ENCODE measurements around the gene DPYD. TPM values are rescaled to one million over a fixed set of nuclear protein-coding genes. Genes with fewer than 3 reads are reported as not detected.

Gene DPYD
- total and polyA plus RNA-seq, 10 of the 15 experiments (the other 5 are each of a cell fraction or from before 2014, with no cell fraction given), result 5.7 to 23.8 (median 10.2) TPM

DNA sequence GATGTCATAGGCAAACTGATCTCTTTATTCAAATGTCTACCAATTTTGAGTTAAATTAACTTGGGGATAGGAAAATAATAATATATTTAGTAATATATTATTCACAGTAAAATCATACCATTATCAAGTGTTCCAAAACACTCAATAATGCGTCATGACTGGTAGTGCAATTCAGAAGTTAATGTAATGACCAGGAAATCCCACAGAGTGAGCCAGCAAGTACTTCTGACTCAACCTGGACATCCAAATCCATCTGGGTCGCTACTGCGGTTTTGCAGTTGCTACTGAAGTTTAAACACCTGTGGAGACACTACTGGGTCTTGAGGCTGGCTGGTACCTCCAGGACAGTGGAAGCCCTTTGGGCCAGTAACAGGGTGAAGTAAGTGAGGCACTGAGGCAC, 44.8 kb downstream of the DPYD start:
- ChIA-PET SMC1A (ENCODE audit: uncharacterized antibody, unreplicated experiment) (interaction anchor here (0.9 kb wide), 1 partner anchor 15 kb away, joined by 3 read pairs; no protein-coding TSS in a partner anchor), CTCF (interaction anchor here (0.7 kb wide), 1 partner anchor 782 kb away, joined by 3 read pairs; no protein-coding TSS in a partner anchor), POLR2A (no interaction called here), RAD21 (ENCODE audit: unreplicated experiment) (no interaction called here)
- Histone ChIP-seq H3K9ac (ENCODE audit: control insufficient read depth, insufficient read depth, low read length) (no peak overlapping the region), H3K27ac (ENCODE audit: control insufficient read depth, insufficient read depth) (no peak overlapping the region), H3K9me3 (replicated peaks; ENCODE audit: control insufficient read depth, insufficient read depth, low read length) (no peaks in the 10 kb centered on the region), H3K27me3 (replicated peaks in 1 of 2; ENCODE audit: control insufficient read depth in 2 of 2, insufficient read depth in 2 of 2, low read length in 1 of 2) (no peaks in the 10 kb centered on the region), H4K20me1 (ENCODE audit: control insufficient read depth, insufficient read depth) (no peaks in the 10 kb centered on the region), H3K36me3 (ENCODE audit: control insufficient read depth in 2 of 2, insufficient read depth in 2 of 2, low read length in 1 of 2) (no peaks in the 10 kb centered on the region; a peak in 1 of 4 replicates), H2AFZ (ENCODE audit: control insufficient read depth, low read depth, low read length) (no peak overlapping the region), H3K4me2 (ENCODE audit: control insufficient read depth, insufficient read depth) (no peak overlapping the region), H3K79me2 (ENCODE audit: control insufficient read depth, insufficient read depth, low read length) (no peaks in the 10 kb centered on the region), H3K4me1 (ENCODE audit: control insufficient read depth, insufficient read depth, low read length) (no peaks in the 10 kb centered on the region), H3K4me3 (no peak overlapping the region)
- BruUV-seq (replicated peaks), result no TSS peak
- FAIRE-seq (no peak), DNase-seq (ENCODE audit: low read depth, low spot score) (no peak), ATAC-seq (no peak)
- TF ChIP-seq CBX3 (IDR thresholded peaks at IDR 0.05; ENCODE audit: borderline replicate concordance, low read depth) (no peak), CREM (IDR thresholded peaks at IDR 0.05; ENCODE audit: low read depth) (no peak), KDM1A (IDR thresholded peaks at IDR 0.05; ENCODE audit: borderline replicate concordance) (no peak), BRCA1 (IDR thresholded peaks at IDR 0.05; ENCODE audit: low read depth, low read length) (no peak), RFX5 (IDR thresholded peaks at IDR 0.05; ENCODE audit: low read depth, low read length) (no peak), STAT3 (IDR thresholded peaks at IDR 0.05; ENCODE audit: low read depth, low read length) (no peak), SMC3 (IDR thresholded peaks at IDR 0.05; ENCODE audit: borderline replicate concordance, low read length) (no peak), CEBPB (IDR thresholded peaks at IDR 0.05; ENCODE audit: borderline replicate concordance in 1 of 2, low read depth in 2 of 2, low read length in 2 of 2) (no peak), CBX5 (IDR thresholded peaks at IDR 0.05; ENCODE audit: low read depth) (no peak), NRF1 (conservative IDR thresholded peaks at IDR 0.05; ENCODE audit: low read depth, low read length) (no peak), FOXM1 (IDR thresholded peaks at IDR 0.05; ENCODE audit: low read depth, low read length) (no peak), ATF7 (IDR thresholded peaks at IDR 0.05; ENCODE audit: low read depth) (no peak), SREBF2 (IDR thresholded peaks at IDR 0.05; ENCODE audit: low read length) (no peak), ESRRA (IDR thresholded peaks at IDR 0.05; ENCODE audit: low read length) (no peak), TCF12 (IDR thresholded peaks at IDR 0.05; ENCODE audit: low read depth, low read length) (no peak)
- WGBS (ENCODE audit: insufficient coverage, insufficient replicate concordance, low lambda C conversion rate, missing lambda C conversion rate), result 7% methylated on average over 3 of the region's 3 CpGs
- intact Hi-C loops (cut with micrococcal nuclease; ENCODE audit: unreplicated experiment), result no loop called here
- in situ Hi-C loops (cut with MboI), result no loop called here

All from GM12878 (cell line).